HepG2 (cell line): Measurements from ENCODE around the gene ADM. TPM values are rescaled to one million over a fixed set of nuclear protein-coding genes. Genes with fewer than 3 reads are reported as not detected.
A peak's percentile ranks its signal among the peaks of the same experiment; 100 is the strongest.

Experiments
- ARID2 ChIP-seq: sonication (generic); formaldehyde crosslinking; IDR thresholded peaks from 2 replicates; pipeline ENCODE4 v1.8.1; 2022; ENCODE audit warnings: mild to moderate bottlenecking, missing genetic modification reagents, borderline replicate concordance
- CHD4 ChIP-seq: fragments of 200-600 bp; sonication (generic); IDR thresholded peaks from 2 replicates; pipeline ENCODE4 v1.7.0; 2017; ENCODE audit warnings: mild to moderate bottlenecking, low read length, borderline replicate concordance
- GATA4 ChIP-seq: sonication (generic); IDR thresholded peaks from 2 replicates; pipeline ENCODE4 v1.6.1; 2016; ENCODE audit warnings: antibody characterized with exemption, low read depth, borderline replicate concordance
- RORA ChIP-seq: sonication (generic); formaldehyde crosslinking; IDR thresholded peaks from 2 replicates; pipeline ENCODE4 v1.5.0; 2020; ENCODE audit warnings: mild to moderate bottlenecking, missing genetic modification reagents, moderate library complexity
- SMAD9 ChIP-seq: sonication (generic); formaldehyde crosslinking; IDR thresholded peaks from 2 replicates; pipeline ENCODE4 v1.5.1; 2020; ENCODE audit warnings: mild to moderate bottlenecking, missing genetic modification reagents
- TBL1XR1 ChIP-seq: fragments of 150-350 bp; IDR thresholded peaks from 2 replicates; pipeline ENCODE4 v1.6.1; 2014; ENCODE audit warnings: borderline replicate concordance, low read length; ENCODE audit not compliant: partially characterized antibody
- TOE1 ChIP-seq: sonication (generic); formaldehyde crosslinking; IDR thresholded peaks from 2 replicates; pipeline ENCODE4 v1.4.0; 2020; ENCODE audit warnings: mild to moderate bottlenecking, missing genetic modification reagents
- ZNF234 ChIP-seq: sonication (generic); formaldehyde crosslinking; conservative IDR thresholded peaks from 2 replicates; pipeline ENCODE4 v1.5.1; 2020; ENCODE audit warnings: mild to moderate bottlenecking, missing genetic modification reagents
- ZNF337 ChIP-seq: sonication (generic); formaldehyde crosslinking; IDR thresholded peaks from 2 replicates; pipeline ENCODE4 v1.5.1; 2020; ENCODE audit warnings: missing genetic modification reagents, low read depth, mild to moderate bottlenecking, borderline replicate concordance
- ZNF33A ChIP-seq: sonication (generic); formaldehyde crosslinking; IDR thresholded peaks from 2 replicates; pipeline ENCODE4 v1.5.1; 2020; ENCODE audit warnings: missing genetic modification reagents, mild to moderate bottlenecking, moderate library complexity, borderline replicate concordance
- ZNF556 ChIP-seq: sonication (generic); formaldehyde crosslinking; IDR thresholded peaks from 2 replicates; pipeline ENCODE4 v1.4.0; 2020; ENCODE audit warnings: mild to moderate bottlenecking, missing genetic modification reagents, borderline replicate concordance
- polyA plus RNA-seq, 8 experiments: library from polyadenylated mRNA; depleted of rRNA in 3 of 8; stranded (reverse) in 7 of 8; unstranded in 1 of 8; fragments of >200 nt; fragmentation: Illumina TruSeq in 4 of 8; extraction: Trizol in 4 of 8; gene quantifications; 2 replicates each; pipeline versions ENCODE4 v1.2.1 to v1.2.3, GENCODE V29; 2011 to 2016; ENCODE audit warnings: low read depth in 4 of 8, missing spikeins in 1 of 8, mixed read lengths in 1 of 8; ENCODE audit not compliant: insufficient read depth in 1 of 8
- total RNA-seq, 5 experiments: library from RNA; depleted of rRNA; stranded (reverse); fragments of >200 nt; fragmentation: Illumina TruSeq; extraction: Trizol; gene quantifications; 2 replicates each; pipeline ENCODE4 v1.2.3, GENCODE V29; 2016; ENCODE audit warnings: low read depth in 1 of 5
- TF ChIP-seq, protein P1 (sequence below): sonication (generic); formaldehyde crosslinking; IDR thresholded peaks from 2 replicates; pipeline ENCODE4 v1.4.0; 2020; ENCODE audit warnings: missing genetic modification reagents, borderline replicate concordance
- TF ChIP-seq, protein P2 (sequence below): sonication (generic); formaldehyde crosslinking; IDR thresholded peaks from 2 replicates; pipeline ENCODE4 v1.4.0; 2020; ENCODE audit warnings: low read depth, mild to moderate bottlenecking, missing genetic modification reagents
- TF ChIP-seq, protein P3 (sequence below): sonication (generic); formaldehyde crosslinking; IDR thresholded peaks from 2 replicates; pipeline ENCODE4 v1.4.0; 2020; ENCODE audit warnings: mild to moderate bottlenecking, missing genetic modification reagents
- TF ChIP-seq, protein P4 (sequence below): sonication (generic); formaldehyde crosslinking; IDR thresholded peaks from 2 replicates; pipeline ENCODE4 v1.4.0; 2020; ENCODE audit warnings: missing genetic modification reagents
- TF ChIP-seq, protein P5 (sequence below): sonication (generic); formaldehyde crosslinking; IDR thresholded peaks from 2 replicates; pipeline ENCODE4 v1.8.0; 2022; ENCODE audit warnings: mild to moderate bottlenecking, missing genetic modification reagents

ADM gene
- total and polyA plus RNA-seq, 2 of the 13 experiments (the other 11 are each of a cell fraction or from before 2014, with no cell fraction given) = 10.7 to 26.1 TPM

DNA sequence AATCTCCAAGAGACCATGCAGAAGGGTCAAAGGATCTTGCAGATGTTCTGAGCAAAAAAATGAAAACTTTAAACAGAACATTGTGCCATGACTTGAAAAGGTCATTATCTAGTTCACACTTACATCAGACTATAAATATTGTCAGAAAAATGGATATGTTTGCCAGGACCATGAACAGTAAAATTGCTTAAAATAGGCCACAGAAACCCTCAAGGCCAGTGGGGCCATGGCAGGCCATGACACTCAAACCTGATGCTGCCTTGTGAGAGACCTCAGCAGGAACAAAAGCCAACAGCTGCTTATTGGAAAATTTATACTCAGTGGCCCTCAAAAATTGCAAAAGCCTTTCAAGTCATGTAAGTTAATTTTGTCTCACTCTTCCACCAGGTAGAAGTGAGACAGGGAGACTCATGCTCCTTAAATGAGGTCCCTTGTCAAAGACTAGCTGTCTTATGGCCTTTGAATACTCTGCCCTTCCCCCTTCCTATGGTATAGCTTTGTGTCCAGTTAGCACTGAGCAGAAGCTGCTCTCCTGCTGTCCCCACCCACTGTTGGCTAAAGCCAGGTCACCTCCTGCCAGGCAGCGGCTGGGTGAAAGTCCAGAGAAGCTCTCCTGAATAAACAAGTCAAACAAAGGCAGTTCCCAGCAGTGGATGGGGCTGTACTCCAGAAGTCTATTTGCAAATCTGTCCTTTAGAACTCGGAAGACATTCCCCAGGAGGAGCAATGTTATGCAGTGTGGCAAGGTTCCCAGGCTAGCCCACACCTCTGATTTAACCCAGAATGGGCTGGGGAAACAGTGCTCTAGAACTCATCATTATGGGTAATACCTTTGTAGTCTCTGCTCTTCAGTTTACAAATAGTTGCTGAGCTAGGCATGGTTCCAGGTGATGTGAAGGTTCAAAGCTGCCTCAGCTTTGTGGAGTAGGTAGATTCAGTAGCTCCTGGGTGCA, 21.4 kb downstream of the ADM start (continued):
- TF ChIP-seq GATA4 (no peak; the same call in 1 of the 2 replicates), RORA (CRISPR knock-in tag) (no peak), ZNF337 (CRISPR knock-in tag) (no peak), ARID2 (CRISPR knock-in tag) (no peak; the same call in 1 of the 2 replicates), TBL1XR1 (peak; percentile 41), ZNF234 (CRISPR knock-in tag) (no peak), CHD4 (0 out of 2 replicates have a peak, but pooled peaks have one; percentile 37), ZNF33A (CRISPR knock-in tag) (0 out of 2 replicates have a peak, but pooled peaks have one; percentile 60), SMAD9 (CRISPR knock-in tag) (no peak), TOE1 (no peak; the same call in 1 of the 2 replicates), ZNF556 (peak; percentile 49; the same call in 1 of the 2 replicates)
- TF ChIP-seq, protein P1, sequence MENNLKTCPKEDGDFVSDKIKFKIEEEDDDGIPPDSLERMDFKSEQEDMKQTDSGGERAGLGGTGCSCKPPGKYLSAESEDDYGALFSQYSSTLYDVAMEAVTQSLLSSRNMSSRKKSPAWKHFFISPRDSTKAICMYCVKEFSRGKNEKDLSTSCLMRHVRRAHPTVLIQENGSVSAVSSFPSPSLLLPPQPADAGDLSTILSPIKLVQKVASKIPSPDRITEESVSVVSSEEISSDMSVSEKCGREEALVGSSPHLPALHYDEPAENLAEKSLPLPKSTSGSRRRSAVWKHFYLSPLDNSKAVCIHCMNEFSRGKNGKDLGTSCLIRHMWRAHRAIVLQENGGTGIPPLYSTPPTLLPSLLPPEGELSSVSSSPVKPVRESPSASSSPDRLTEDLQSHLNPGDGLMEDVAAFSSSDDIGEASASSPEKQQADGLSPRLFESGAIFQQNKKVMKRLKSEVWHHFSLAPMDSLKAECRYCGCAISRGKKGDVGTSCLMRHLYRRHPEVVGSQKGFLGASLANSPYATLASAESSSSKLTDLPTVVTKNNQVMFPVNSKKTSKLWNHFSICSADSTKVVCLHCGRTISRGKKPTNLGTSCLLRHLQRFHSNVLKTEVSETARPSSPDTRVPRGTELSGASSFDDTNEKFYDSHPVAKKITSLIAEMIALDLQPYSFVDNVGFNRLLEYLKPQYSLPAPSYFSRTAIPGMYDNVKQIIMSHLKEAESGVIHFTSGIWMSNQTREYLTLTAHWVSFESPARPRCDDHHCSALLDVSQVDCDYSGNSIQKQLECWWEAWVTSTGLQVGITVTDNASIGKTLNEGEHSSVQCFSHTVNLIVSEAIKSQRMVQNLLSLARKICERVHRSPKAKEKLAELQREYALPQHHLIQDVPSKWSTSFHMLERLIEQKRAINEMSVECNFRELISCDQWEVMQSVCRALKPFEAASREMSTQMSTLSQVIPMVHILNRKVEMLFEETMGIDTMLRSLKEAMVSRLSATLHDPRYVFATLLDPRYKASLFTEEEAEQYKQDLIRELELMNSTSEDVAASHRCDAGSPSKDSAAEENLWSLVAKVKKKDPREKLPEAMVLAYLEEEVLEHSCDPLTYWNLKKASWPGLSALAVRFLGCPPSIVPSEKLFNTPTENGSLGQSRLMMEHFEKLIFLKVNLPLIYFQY (CRISPR knock-in tag) = peak; percentile 53; the same call in 1 of the 2 replicates
- TF ChIP-seq, protein P2, sequence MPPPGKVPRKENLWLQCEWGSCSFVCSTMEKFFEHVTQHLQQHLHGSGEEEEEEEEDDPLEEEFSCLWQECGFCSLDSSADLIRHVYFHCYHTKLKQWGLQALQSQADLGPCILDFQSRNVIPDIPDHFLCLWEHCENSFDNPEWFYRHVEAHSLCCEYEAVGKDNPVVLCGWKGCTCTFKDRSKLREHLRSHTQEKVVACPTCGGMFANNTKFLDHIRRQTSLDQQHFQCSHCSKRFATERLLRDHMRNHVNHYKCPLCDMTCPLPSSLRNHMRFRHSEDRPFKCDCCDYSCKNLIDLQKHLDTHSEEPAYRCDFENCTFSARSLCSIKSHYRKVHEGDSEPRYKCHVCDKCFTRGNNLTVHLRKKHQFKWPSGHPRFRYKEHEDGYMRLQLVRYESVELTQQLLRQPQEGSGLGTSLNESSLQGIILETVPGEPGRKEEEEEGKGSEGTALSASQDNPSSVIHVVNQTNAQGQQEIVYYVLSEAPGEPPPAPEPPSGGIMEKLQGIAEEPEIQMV = peak; percentile 65; the same call in 1 of the 2 replicates
- TF ChIP-seq, protein P3, sequence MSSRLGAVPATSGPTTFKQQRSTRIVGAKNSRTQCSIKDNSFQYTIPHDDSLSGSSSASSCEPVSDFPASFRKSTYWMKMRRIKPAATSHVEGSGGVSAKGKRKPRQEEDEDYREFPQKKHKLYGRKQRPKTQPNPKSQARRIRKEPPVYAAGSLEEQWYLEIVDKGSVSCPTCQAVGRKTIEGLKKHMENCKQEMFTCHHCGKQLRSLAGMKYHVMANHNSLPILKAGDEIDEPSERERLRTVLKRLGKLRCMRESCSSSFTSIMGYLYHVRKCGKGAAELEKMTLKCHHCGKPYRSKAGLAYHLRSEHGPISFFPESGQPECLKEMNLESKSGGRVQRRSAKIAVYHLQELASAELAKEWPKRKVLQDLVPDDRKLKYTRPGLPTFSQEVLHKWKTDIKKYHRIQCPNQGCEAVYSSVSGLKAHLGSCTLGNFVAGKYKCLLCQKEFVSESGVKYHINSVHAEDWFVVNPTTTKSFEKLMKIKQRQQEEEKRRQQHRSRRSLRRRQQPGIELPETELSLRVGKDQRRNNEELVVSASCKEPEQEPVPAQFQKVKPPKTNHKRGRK (CRISPR knock-in tag) = no peak
- TF ChIP-seq, protein P4, sequence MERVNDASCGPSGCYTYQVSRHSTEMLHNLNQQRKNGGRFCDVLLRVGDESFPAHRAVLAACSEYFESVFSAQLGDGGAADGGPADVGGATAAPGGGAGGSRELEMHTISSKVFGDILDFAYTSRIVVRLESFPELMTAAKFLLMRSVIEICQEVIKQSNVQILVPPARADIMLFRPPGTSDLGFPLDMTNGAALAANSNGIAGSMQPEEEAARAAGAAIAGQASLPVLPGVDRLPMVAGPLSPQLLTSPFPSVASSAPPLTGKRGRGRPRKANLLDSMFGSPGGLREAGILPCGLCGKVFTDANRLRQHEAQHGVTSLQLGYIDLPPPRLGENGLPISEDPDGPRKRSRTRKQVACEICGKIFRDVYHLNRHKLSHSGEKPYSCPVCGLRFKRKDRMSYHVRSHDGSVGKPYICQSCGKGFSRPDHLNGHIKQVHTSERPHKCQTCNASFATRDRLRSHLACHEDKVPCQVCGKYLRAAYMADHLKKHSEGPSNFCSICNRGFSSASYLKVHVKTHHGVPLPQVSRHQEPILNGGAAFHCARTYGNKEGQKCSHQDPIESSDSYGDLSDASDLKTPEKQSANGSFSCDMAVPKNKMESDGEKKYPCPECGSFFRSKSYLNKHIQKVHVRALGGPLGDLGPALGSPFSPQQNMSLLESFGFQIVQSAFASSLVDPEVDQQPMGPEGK = peak; percentile 77
- TF ChIP-seq, protein P5, sequence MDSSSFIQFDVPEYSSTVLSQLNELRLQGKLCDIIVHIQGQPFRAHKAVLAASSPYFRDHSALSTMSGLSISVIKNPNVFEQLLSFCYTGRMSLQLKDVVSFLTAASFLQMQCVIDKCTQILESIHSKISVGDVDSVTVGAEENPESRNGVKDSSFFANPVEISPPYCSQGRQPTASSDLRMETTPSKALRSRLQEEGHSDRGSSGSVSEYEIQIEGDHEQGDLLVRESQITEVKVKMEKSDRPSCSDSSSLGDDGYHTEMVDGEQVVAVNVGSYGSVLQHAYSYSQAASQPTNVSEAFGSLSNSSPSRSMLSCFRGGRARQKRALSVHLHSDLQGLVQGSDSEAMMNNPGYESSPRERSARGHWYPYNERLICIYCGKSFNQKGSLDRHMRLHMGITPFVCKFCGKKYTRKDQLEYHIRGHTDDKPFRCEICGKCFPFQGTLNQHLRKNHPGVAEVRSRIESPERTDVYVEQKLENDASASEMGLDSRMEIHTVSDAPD (CRISPR knock-in tag) = peak; percentile 75
